ENCODE results near the gene PRRT4. TPM values are rescaled to one million over a fixed set of nuclear protein-coding genes. Genes with fewer than 3 reads are reported as not detected.

The PRRT4 gene
- total and polyA plus RNA-seq, 2 donors (not counting 1 experiment from before 2014, with no cell fraction given): under 0.01 to 0.03 TPM

GRCh38 chr7:128318691-128319090, 42.8 kb downstream of the PRRT4 start:
- Histone ChIP-seq H2AFZ (ENCODE audit: low read length) (no peak overlapping the region), H3K27ac (ENCODE audit: insufficient read depth, low read length) (no peak overlapping the region), H3K36me3 (ENCODE audit: control insufficient read depth, insufficient read depth, low read length) (peaks cover 14% of the 10 kb centered on the region), H3K4me3 (replicated peaks in 1 of 4; ENCODE audit: control extremely low read depth in 1 of 4, insufficient read depth in 1 of 4, low read depth in 3 of 4, low read length in 4 of 4) (no peak overlapping the region), H3K79me2 (ENCODE audit: control insufficient read depth, insufficient read depth, low read length) (no peaks in the 10 kb centered on the region), H3K4me1 (ENCODE audit: control insufficient read depth, extremely low read depth, insufficient read depth, low read length) (no peaks in the 10 kb centered on the region), H3K9me3 (ENCODE audit: control insufficient read depth, insufficient read depth, low read depth, low read length) (no peaks in the 10 kb centered on the region), H3K9ac (ENCODE audit: insufficient read depth, low read length) (no peak overlapping the region), H3K4me2 (ENCODE audit: extremely low read depth, insufficient read depth, low read length) (no peak overlapping the region), H4K20me1 (ENCODE audit: control insufficient read depth, extremely low read depth, insufficient read depth, low read length) (no peaks in the 10 kb centered on the region), H3K27me3 (ENCODE audit: control insufficient read depth, insufficient read depth, low read length) (no peaks in the 10 kb centered on the region)
- TF ChIP-seq EZH2 (IDR thresholded peaks at IDR 0.05; ENCODE audit: low read length, missing control alignments): no peak
- no peak for TF ChIP-seq CTCF (conservative IDR thresholded peaks at IDR 0.05 in 1 of 2, IDR thresholded peaks at IDR 0.05 in 1 of 2; ENCODE audit: low read depth in 1 of 2, low read length in 2 of 2)
- DNase-seq (ENCODE audit: low read depth in 2 of 2): no peak

GRCh38 chr7:128311013-128311412, 50.5 kb downstream of the PRRT4 start:
- Histone ChIP-seq H3K9me3 (ENCODE audit: control insufficient read depth, insufficient read depth, low read depth, low read length) (no peaks in the 10 kb centered on the region), H3K36me3 (ENCODE audit: control insufficient read depth, insufficient read depth, low read length) (peaks cover 13% of the 10 kb centered on the region), H3K4me3 (replicated peaks in 1 of 4; ENCODE audit: control extremely low read depth in 1 of 4, insufficient read depth in 1 of 4, low read depth in 3 of 4, low read length in 4 of 4) (no peak overlapping the region), H3K27ac (ENCODE audit: insufficient read depth, low read length) (no peak overlapping the region), H3K9ac (ENCODE audit: insufficient read depth, low read length) (no peak overlapping the region), H4K20me1 (ENCODE audit: control insufficient read depth, extremely low read depth, insufficient read depth, low read length) (no peaks in the 10 kb centered on the region), H3K27me3 (ENCODE audit: control insufficient read depth, insufficient read depth, low read length) (no peaks in the 10 kb centered on the region), H3K79me2 (ENCODE audit: control insufficient read depth, insufficient read depth, low read length) (no peaks in the 10 kb centered on the region), H3K4me1 (ENCODE audit: control insufficient read depth, extremely low read depth, insufficient read depth, low read length) (no peaks in the 10 kb centered on the region), H2AFZ (ENCODE audit: low read length) (no peak overlapping the region), H3K4me2 (ENCODE audit: extremely low read depth, insufficient read depth, low read length) (no peak overlapping the region)
- DNase-seq (ENCODE audit: low read depth in 2 of 2): no peak
- TF ChIP-seq EZH2 (IDR thresholded peaks at IDR 0.05; ENCODE audit: low read length, missing control alignments): no peak
- TF ChIP-seq CTCF (conservative IDR thresholded peaks at IDR 0.05 in 1 of 2, IDR thresholded peaks at IDR 0.05 in 1 of 2; ENCODE audit: low read depth in 1 of 2, low read length in 2 of 2): no peak

GRCh38 chr7:128310499-128310898, 51.0 kb downstream of the PRRT4 start:
- no peak for TF ChIP-seq CTCF (conservative IDR thresholded peaks at IDR 0.05 in 1 of 2, IDR thresholded peaks at IDR 0.05 in 1 of 2; ENCODE audit: low read depth in 1 of 2, low read length in 2 of 2)
- no peak for TF ChIP-seq EZH2 (IDR thresholded peaks at IDR 0.05; ENCODE audit: low read length, missing control alignments)
- H2AFZ ChIP-seq (ENCODE audit: low read length): no peak overlapping the region
- no peaks in the 10 kb centered on the region for H3K79me2 ChIP-seq (ENCODE audit: control insufficient read depth, insufficient read depth, low read length)
- H3K4me1 ChIP-seq (ENCODE audit: control insufficient read depth, extremely low read depth, insufficient read depth, low read length): no peaks in the 10 kb centered on the region
- H3K27me3 ChIP-seq (ENCODE audit: control insufficient read depth, insufficient read depth, low read length): no peaks in the 10 kb centered on the region
- H3K9ac ChIP-seq (ENCODE audit: insufficient read depth, low read length): no peak overlapping the region
- no peaks in the 10 kb centered on the region for H4K20me1 ChIP-seq (ENCODE audit: control insufficient read depth, extremely low read depth, insufficient read depth, low read length)
- no peak overlapping the region for H3K27ac ChIP-seq (ENCODE audit: insufficient read depth, low read length)
- no peak for DNase-seq (ENCODE audit: low read depth in 2 of 2)
- H3K36me3 ChIP-seq (ENCODE audit: control insufficient read depth, insufficient read depth, low read length): peaks cover 16% of the 10 kb centered on the region
- H3K9me3 ChIP-seq (ENCODE audit: control insufficient read depth, insufficient read depth, low read depth, low read length): no peaks in the 10 kb centered on the region
- no peak overlapping the region for H3K4me3 ChIP-seq (replicated peaks in 1 of 4; ENCODE audit: control extremely low read depth in 1 of 4, insufficient read depth in 1 of 4, low read depth in 3 of 4, low read length in 4 of 4)
- no peak overlapping the region for H3K4me2 ChIP-seq (ENCODE audit: extremely low read depth, insufficient read depth, low read length)
